ENCODE data around the gene BIRC5.
"Not testable (repeated sequence)": the region's sequence is repeated elsewhere in the genome, so short reads cannot be mapped to it uniquely, and the experiment has no call there.

BIRC5 gene

GRCh38 chr17:78214016-78214705, at the start of gene BIRC5:
TSS of gene BIRC5 (plus strand) at chr17:78214253. CDS start at chr17:78214317, 64 bp downstream.
- peak; percentile 85 for DNase-seq (ENCODE audit: low spot score)

GRCh38 chr17:78164748-78165607, 49.1 kb upstream of the BIRC5 start:
- DNase-seq (ENCODE audit: low spot score) = no peak

GRCh38 chr17:78166416-78166815, 47.6 kb upstream of the BIRC5 start:
- no peak for DNase-seq (ENCODE audit: low spot score)

GRCh38 chr17:78168242-78168902, 45.7 kb upstream of the BIRC5 start, which contains the start of gene SYNGR2:
TSS of gene SYNGR2 (plus strand) at chr17:78168581. CDS start at chr17:78168617, 36 bp downstream.
- peak; percentile 69 for DNase-seq (ENCODE audit: low spot score)

GRCh38 chr17:78168903-78169793, 44.9 kb upstream of the BIRC5 start:
- DNase-seq (ENCODE audit: low spot score) = peak; percentile 73

- no peak for DNase-seq (ENCODE audit: low spot score)
Observed at GRCh38 chr17:78170692-78171590, 43.1 kb upstream of the BIRC5 start.

GRCh38 chr17:78171591-78172248, 42.3 kb upstream of the BIRC5 start:
- not testable (repeated sequence) for DNase-seq (ENCODE audit: low spot score)

GRCh38 chr17:78172249-78173051, 41.6 kb upstream of the BIRC5 start:
- peak; percentile 50 for DNase-seq (ENCODE audit: low spot score)

GRCh38 chr17:78173097-78173715, 40.8 kb upstream of the BIRC5 start:
- no peak for DNase-seq (ENCODE audit: low spot score)

- peak; percentile 94 for DNase-seq (ENCODE audit: low spot score)
Observed at GRCh38 chr17:78174346-78174869, 39.6 kb upstream of the BIRC5 start.

GRCh38 chr17:78174870-78175642, 39.0 kb upstream of the BIRC5 start:
- peak; percentile 95 for DNase-seq (ENCODE audit: low spot score)

GRCh38 chr17:78175643-78175981, 38.4 kb upstream of the BIRC5 start:
- no peak for DNase-seq (ENCODE audit: low spot score)

GRCh38 chr17:78176548-78177025, 37.5 kb upstream of the BIRC5 start:
- DNase-seq (ENCODE audit: low spot score) = peak; percentile 47

- no peak for DNase-seq (ENCODE audit: low spot score)
Observed at GRCh38 chr17:78179372-78179771, 34.7 kb upstream of the BIRC5 start.

- no peak for DNase-seq (ENCODE audit: low spot score)
Observed at GRCh38 chr17:78180083-78180482, 34.0 kb upstream of the BIRC5 start.

- DNase-seq (ENCODE audit: low spot score) = no peak
Observed at GRCh38 chr17:78180508-78180907, 33.5 kb upstream of the BIRC5 start.

GRCh38 chr17:78182504-78182903, 31.5 kb upstream of the BIRC5 start:
- no peak for DNase-seq (ENCODE audit: low spot score)
